GM21619 (cell line): ENCODE measurements around the gene IL26.
A peak's percentile ranks its signal among the peaks of the same experiment; 100 is the strongest.
"Not testable (repeated sequence)": the region's sequence is repeated elsewhere in the genome, so short reads cannot be mapped to it uniquely, and the experiment has no call there.

ENCODE experiments used
- ATAC-seq: cut with Tn5 transposase; IDR thresholded peaks from one replicate; pipeline ENCODE4 v1.9.1; 2021; ENCODE audit not compliant: unreplicated experiment

Gene IL26

GRCh38 chr12:68240079-68240478, 14.5 kb upstream of the IL26 start:
- no peak for ATAC-seq

- no peak for ATAC-seq
Measured at GRCh38 chr12:68239309-68239982, 13.8 kb upstream of the IL26 start.

- no peak for ATAC-seq
Measured at GRCh38 chr12:68237619-68238018, 12.0 kb upstream of the IL26 start.

GRCh38 chr12:68237078-68237477, 11.5 kb upstream of the IL26 start:
- no peak for ATAC-seq

GRCh38 chr12:68236421-68237059, 10.9 kb upstream of the IL26 start:
- peak; percentile 53 for ATAC-seq

GRCh38 chr12:68235576-68235975, 10.0 kb upstream of the IL26 start:
- ATAC-seq = no peak

- no peak for ATAC-seq
Measured at GRCh38 chr12:68234140-68234539, 8.5 kb upstream of the IL26 start.

GRCh38 chr12:68233498-68233897, 7.9 kb upstream of the IL26 start:
- no peak for ATAC-seq

- ATAC-seq = no peak
Measured at GRCh38 chr12:68231691-68232090, 6.1 kb upstream of the IL26 start.

- ATAC-seq = no peak
Measured at GRCh38 chr12:68231229-68231628, 5.6 kb upstream of the IL26 start.

- ATAC-seq = no peak
Measured at GRCh38 chr12:68229956-68230355, 4.3 kb upstream of the IL26 start.

- no peak for ATAC-seq
Measured at GRCh38 chr12:68227356-68227755, 1.7 kb upstream of the IL26 start.

- no peak for ATAC-seq
Measured at GRCh38 chr12:68224613-68225285, 861 bp downstream of the IL26 start.

GRCh38 chr12:68223067-68223747, 2.4 kb downstream of the IL26 start:
- ATAC-seq = peak; percentile 97

- no peak for ATAC-seq
Measured at GRCh38 chr12:68222326-68222725, 3.3 kb downstream of the IL26 start.

GRCh38 chr12:68221497-68221896, 4.1 kb downstream of the IL26 start:
- ATAC-seq = no peak

- ATAC-seq = no peak
Measured at GRCh38 chr12:68210875-68211274, 14.7 kb downstream of the IL26 start.

- ATAC-seq = not testable (repeated sequence)
Measured at GRCh38 chr12:68209048-68209728, 16.4 kb downstream of the IL26 start.

- ATAC-seq = no peak
Measured at GRCh38 chr12:68207276-68207675, 18.3 kb downstream of the IL26 start.

GRCh38 chr12:68206446-68206845, 19.2 kb downstream of the IL26 start:
- ATAC-seq = no peak

- no peak for ATAC-seq
Measured at GRCh38 chr12:68203460-68203875, 22.1 kb downstream of the IL26 start.
